NCI-H146 treated with DMSO at 0.1 percent for 48 hours (cell line): ENCODE data around the gene PLXNA1.

Experiments used
- DNase-seq: peaks from one replicate; lab custom pipeline; 2025; ENCODE audit not compliant: unreplicated experiment; lab: John Stamatoyannopoulos, UW

The PLXNA1 gene

GRCh38 chr3:126982471-126983175 is at the start of gene PLXNA1:
PLXNA1 (plus strand) TSS chr3:126983115; CDS start chr3:126988594, 5,479 bp downstream.
- DNase-seq, result peak; percentile 62

- peak; percentile 91 for DNase-seq
Measured at GRCh38 chr3:126934031-126934531, 48.8 kb upstream of the PLXNA1 start.

GRCh38 chr3:126934991-126935390 is 47.9 kb upstream of the PLXNA1 start:
- no peak for DNase-seq

GRCh38 chr3:126935756-126936509 is 47.0 kb upstream of the PLXNA1 start:
- no peak for DNase-seq

- DNase-seq, result no peak
Measured at GRCh38 chr3:126936853-126937425, 46.0 kb upstream of the PLXNA1 start.

GRCh38 chr3:126937533-126937932 is 45.4 kb upstream of the PLXNA1 start:
- DNase-seq, result no peak

- DNase-seq, result no peak
Measured at GRCh38 chr3:126937973-126938372, 44.9 kb upstream of the PLXNA1 start.

- no peak for DNase-seq
Measured at GRCh38 chr3:126938520-126939337, 44.2 kb upstream of the PLXNA1 start.

GRCh38 chr3:126939338-126939718 is 43.6 kb upstream of the PLXNA1 start:
- DNase-seq, result no peak

- DNase-seq, result no peak
Measured at GRCh38 chr3:126939733-126940132, 43.2 kb upstream of the PLXNA1 start.

GRCh38 chr3:126941721-126942270 is 41.1 kb upstream of the PLXNA1 start:
- no peak for DNase-seq

GRCh38 chr3:126944089-126944965 is 38.6 kb upstream of the PLXNA1 start:
- no peak for DNase-seq

- no peak for DNase-seq
Measured at GRCh38 chr3:126945171-126945721, 37.7 kb upstream of the PLXNA1 start.

- DNase-seq, result no peak
Measured at GRCh38 chr3:126945891-126946290, 37.0 kb upstream of the PLXNA1 start.

- no peak for DNase-seq
Measured at GRCh38 chr3:126946405-126946804, 36.5 kb upstream of the PLXNA1 start.

- DNase-seq, result no peak
Measured at GRCh38 chr3:126947429-126947828, 35.5 kb upstream of the PLXNA1 start.

- no peak for DNase-seq
Measured at GRCh38 chr3:126948980-126949535, 33.9 kb upstream of the PLXNA1 start.

- DNase-seq, result no peak
Measured at GRCh38 chr3:126951561-126951960, 31.4 kb upstream of the PLXNA1 start.
